ENCODE data around the gene NELFB.
A peak's percentile ranks its signal among the peaks of the same experiment; 100 is the strongest.

Gene NELFB

GRCh38 chr9:137272241-137273094 lies 17.3 kb downstream of the NELFB start:
- no peak for DNase-seq

DNA sequence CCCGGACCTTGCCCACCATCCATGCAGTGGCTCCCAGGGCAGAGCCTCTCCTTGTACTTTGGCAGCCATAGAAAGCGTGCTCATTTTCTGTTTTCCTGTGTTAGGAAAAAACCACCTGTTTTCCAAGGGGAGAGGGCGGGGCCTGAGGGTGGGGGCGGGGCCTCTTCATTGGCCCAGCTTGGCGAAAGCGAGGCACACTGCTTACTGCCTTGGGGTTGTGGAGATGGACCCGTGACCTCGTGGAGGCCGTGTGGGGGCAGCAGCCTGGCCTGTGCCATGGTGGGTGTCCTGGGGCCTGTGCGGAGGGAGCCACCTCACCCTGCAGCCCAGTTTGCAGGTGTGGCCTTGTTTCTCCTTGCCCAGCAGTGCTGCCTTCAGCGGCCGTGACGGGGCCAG lies 18.0 kb downstream of the NELFB start:
- no peak for DNase-seq

DNA sequence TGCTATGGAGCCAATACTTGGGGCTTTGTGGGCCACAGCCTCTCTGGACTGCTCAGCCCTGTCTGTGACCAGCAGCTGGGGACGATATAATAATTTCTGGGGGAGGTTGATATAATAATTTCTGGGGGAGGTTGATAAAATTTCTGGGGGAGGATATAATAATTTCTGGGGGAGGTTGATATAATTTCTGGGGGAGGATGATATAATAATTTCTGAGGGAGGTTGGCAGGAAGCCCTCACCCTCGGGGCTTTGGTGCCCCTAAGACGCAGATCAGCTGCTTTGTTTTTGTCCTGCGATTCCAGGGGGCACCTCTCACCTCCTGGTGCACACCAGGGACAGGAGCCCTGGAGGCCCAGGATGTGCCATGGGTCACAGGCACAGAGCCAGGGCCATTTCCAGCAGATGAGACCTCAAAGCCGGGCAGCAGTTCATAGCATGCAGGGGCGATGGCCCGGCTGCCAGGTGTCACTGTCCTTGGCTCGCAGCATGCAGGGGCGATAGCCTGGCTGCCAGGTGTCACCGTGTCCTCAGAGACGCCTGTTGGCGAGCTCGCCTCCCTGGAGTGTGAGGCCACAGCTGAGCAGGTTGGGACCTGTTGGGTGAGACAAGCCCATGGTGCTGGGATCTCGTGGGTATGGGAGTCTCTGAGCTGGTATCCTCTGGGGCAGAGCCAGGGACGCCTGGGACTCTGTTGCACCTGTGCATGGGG lies 18.6 kb downstream of the NELFB start:
- DNase-seq, result no peak

- no peak for DNase-seq
Measured at GRCh38 chr9:137275203-137275587, 20.1 kb downstream of the NELFB start.

GRCh38 chr9:137275588-137276472 lies 20.7 kb downstream of the NELFB start:
- no peak for DNase-seq

DNA sequence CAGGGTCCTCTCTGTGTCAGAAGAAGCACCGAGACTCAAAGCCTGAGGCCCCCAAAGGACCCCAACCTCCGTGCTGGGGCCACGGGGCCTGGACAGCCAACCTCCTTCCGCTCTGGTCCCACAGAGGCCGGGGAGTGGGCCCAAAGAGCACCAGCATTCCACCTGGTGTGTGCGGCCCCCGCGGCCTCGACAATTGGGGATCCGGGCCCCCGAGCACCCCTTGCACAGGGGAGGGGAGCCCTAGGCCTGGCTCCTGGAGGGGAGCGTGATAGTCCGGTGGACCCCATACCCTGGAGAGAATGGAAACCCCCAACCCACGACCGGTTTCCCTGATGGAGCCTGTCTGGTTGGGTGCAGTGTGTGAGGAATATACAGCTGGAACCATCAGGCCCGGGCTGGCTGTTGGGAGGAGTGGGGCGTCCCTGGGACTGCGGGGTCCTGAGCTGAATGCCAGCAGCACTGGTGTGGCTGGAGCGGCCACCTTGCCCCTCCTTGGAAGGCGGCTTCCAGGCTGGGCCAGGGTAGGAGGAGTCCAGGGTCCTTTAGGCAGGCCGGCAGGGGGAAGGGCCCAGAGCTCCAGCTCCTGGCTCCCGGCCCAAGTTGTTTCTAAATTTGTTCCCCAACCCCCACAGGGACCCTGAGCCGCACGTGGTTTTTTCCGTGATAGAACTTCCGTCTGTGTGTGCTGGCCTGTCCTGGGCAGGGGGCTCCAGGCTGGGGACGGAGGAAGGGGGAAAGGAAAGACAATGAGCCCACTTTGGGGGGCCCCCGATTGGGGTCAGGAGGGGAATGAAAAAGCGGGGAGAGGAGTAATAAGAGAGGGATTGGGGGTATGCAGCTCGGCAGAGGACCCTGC lies 21.6 kb downstream of the NELFB start:
- no peak for DNase-seq

DNA sequence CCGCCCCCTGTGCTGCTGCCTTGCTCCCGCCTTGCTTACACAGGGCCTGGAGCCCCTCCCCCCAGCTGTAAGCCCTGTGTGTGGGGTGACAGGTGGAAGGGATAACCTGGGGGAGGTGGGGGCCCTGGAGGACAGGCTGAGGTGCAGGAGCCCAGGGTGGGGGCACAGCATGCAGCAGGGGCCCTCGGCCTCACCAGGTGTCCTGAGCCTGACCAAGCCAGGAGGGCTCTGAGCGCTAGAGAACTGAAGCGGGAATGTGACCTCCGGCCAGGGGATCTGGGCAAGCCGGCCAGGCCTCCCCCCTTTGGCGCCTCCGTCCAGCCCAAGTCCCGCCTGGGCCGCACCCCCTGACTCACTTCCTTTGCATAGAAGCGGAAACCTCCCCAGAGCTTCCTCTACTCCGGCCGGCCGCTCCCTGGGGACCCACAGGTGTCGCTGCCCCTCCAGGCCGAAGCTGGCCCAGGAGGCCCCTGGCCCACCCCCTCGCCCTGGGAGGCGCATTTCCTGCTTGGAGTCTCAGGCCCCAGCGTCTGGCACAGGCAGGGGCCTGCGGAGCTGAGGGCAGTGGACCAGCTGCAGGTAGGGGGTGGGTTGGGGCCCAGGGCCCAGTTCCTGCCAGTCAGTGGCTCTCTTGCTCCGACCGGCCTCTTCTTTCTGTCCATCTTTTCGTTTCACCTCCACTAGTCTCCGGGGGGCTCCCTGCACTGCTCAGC lies 22.4 kb downstream of the NELFB start, which contains the start of gene TOR4A:
TOR4A (plus strand) TSS at position 398 of the 713 bp plus-strand sequence. CDS start 964 bp downstream, outside the sequence.
- DNase-seq, result no peak

GRCh38 chr9:137278061-137278701 lies 23.1 kb downstream of the NELFB start:
- DNase-seq, result no peak

DNA sequence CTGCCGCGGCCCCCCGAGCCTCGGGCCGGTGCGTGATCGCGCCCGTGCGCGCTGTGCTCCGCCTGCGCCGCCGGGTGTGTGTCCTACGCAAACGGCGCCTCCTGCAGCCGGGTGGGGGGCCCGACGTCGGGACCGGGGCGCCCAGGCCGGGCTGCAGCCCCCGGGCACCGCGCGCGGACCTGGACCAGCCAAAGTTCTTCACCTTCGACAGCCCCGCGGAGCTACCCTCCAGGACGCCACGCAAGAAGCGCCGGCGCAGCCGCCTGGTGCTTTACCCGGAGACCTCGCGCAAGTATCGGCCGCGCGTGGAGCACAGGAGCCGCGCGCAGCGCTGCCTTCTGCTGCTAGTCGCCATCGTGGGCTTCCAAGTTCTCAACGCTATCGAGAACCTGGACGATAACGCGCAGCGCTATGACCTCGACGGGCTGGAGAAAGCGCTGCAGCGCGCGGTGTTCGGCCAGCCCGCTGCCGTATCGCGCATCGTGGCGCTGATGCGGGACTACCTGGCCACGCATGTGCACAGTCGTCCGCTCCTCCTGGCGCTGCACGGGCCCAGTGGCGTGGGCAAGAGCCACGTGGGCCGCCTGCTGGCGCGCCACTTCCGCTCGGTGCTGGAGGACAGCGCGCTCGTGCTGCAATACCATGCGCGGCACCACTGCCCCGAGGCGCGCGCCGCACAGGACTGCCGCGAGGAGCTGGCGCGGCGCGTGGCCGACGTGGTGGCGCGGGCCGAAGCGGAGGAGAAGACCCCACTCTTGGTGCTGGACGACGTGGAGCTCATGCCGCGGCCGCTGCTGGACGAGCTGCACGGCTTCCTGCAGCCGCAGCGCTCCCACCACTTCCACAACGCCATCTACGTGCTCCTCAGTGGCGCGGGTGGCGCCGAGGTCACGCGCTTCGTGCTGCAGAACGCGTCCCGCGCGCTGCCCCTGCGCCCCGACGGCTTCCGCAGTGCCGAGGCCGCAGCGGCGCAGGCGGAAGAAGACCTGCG lies 23.9 kb downstream of the NELFB start:
- DNase-seq, result no peak

- DNase-seq, result no peak
Measured at GRCh38 chr9:137279741-137280473, 24.8 kb downstream of the NELFB start.

- no peak for DNase-seq
Measured at GRCh38 chr9:137280474-137281344, 25.6 kb downstream of the NELFB start.

- no peak for DNase-seq
Measured at GRCh38 chr9:137281345-137282116, 26.4 kb downstream of the NELFB start.

- DNase-seq, result peak; percentile 26
Measured at GRCh38 chr9:137286975-137287383, 31.9 kb downstream of the NELFB start.

DNA sequence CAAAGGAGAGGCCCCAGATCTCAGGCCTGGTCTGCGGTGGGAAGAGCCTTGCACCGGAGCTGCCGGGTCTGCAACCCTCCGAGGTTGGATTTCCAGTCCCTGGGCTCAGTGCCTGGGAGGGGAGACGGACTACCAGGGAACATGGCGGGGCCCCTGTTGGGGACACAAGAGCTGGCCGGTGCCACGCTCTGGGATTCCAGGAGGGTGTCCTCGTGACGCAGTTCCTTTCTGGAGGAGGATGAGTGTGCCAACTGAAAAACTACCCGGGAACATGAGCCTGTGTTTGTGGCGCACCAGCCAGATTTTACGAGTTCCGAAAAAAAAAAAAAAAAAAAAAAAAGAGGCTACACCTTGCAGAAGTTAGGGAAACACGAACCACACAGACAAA lies 38.0 kb downstream of the NELFB start:
- no peak for DNase-seq

DNA sequence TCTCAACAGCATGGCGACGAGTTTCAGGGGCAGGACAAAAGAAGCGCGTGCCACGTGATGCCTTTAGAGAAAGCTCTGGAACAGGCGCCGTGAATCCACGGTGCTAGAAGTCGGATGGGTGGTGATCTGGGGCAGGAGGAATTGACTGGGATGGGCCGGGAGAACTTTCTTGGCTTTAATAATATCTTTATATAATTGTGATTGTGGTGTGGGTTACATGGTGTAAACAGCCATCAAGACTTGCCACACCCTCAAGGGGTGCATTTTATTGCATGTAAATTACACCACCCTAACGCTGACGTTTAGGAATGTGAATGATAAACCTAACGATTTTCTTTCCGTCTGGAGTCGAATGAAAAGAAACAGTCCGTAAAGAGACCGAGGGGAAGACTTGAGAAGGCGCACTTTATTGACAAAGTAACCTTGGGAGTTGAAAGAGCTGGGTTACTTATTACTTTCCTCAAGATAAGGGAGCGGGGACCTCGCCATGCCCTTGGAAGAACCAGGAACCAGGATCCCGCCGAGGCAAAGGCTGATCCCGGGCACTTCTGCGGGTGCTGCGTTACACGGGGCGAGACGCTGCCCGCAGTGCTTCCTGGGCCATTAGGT lies 38.5 kb downstream of the NELFB start:
- no peak for DNase-seq

DNA sequence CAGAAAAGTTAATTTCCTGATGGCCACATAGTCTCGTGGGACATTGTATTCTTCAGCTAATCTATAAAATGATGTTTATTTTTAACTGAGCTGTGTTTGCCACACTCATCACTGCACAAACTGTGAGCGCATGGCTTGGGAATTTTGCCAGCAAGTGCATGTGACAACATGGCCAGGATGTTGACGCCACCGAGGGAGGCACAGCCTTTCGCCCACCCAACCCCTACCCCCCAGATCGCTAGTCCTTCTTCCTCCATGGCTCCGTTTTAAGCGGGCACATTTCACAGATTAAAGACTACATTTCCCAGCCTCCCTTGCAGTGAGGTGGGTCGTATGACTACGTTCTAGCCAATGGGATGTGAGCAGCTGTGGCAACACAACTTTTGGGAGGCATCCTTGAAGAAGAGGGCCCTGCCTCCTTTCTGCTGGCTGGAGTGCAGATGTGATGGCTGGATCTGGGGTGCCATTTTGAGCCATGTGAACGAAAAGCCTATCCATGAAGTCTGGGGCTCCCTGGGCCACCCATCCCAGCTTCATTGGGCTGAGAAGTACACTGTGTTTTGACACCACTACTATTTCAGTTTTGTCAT lies 39.1 kb downstream of the NELFB start:
- peak; percentile 30 for DNase-seq

All from activated naive CD4-positive, alpha-beta T cell treated with anti-CD3 and anti-CD28 coated beads, Interleukin-2, amount 50 U/mL, for 16 hours (primary cell).